ENCODE results near the gene CHIC1. TPM values are rescaled to one million over a fixed set of nuclear protein-coding genes. Genes with fewer than 3 reads are reported as not detected.
"Not testable (repeated sequence)": the region's sequence is repeated elsewhere in the genome, so short reads cannot be mapped to it uniquely, and the experiment has no call there.

Gene CHIC1
- under 1 TPM; 0.71 to 0.75 TPM for polyA plus RNA-seq

GRCh38 chrX:73562984-73563737 is at the start of gene CHIC1:
Gene CHIC1, plus strand, starts transcription at chrX:73563197. Its CDS starts 88 bp downstream, at chrX:73563285.
- WGBS, 2 donors: 0 to 18% methylated on average over 50 to 51 of the region's 51 CpGs
- no peaks in the 10 kb centered on the region for H3K27me3 ChIP-seq (ENCODE audit: control insufficient read depth in 1 of 2, insufficient read depth in 2 of 2, low read length in 2 of 2)
- H3K9me3 ChIP-seq (ENCODE audit: control insufficient read depth in 2 of 2, insufficient read depth in 1 of 2, low read depth in 1 of 2, low read length in 1 of 2): no peaks in the 10 kb centered on the region
- peak within 1 kb of the TSS; percentile 56 to 63 for H3K27ac ChIP-seq (ENCODE audit: low read depth in 2 of 2, low read length in 1 of 2)
- peak within 1 kb of the TSS; percentile 60 to 70 for H3K4me3 ChIP-seq (ENCODE audit: low read depth in 1 of 2, low read length in 2 of 2)
- no peaks in the 10 kb centered on the region for H3K4me1 ChIP-seq (ENCODE audit: control insufficient read depth in 2 of 2, insufficient read depth in 2 of 2, low read length in 1 of 2)
- no peaks in the 10 kb centered on the region for H3K36me3 ChIP-seq (ENCODE audit: control insufficient read depth in 2 of 2, insufficient read depth in 2 of 2, low read length in 1 of 2)

- H3K4me3 ChIP-seq (ENCODE audit: low read depth in 1 of 2, low read length in 2 of 2); H3K4me1 ChIP-seq (ENCODE audit: control insufficient read depth in 2 of 2, insufficient read depth in 2 of 2, low read length in 1 of 2); H3K27ac ChIP-seq (ENCODE audit: low read depth in 2 of 2, low read length in 1 of 2); H3K27me3 ChIP-seq (ENCODE audit: control insufficient read depth in 1 of 2, insufficient read depth in 2 of 2, low read length in 2 of 2); H3K9me3 ChIP-seq (ENCODE audit: control insufficient read depth in 2 of 2, insufficient read depth in 1 of 2, low read depth in 1 of 2, low read length in 1 of 2); H3K36me3 ChIP-seq (ENCODE audit: control insufficient read depth in 2 of 2, insufficient read depth in 2 of 2, low read length in 1 of 2): not testable (repeated sequence)
- WGBS, 2 donors: 56 to 58% methylated on average over 2 of the region's 2 CpGs
Measured at GRCh38 chrX:73522823-73523222, 40.2 kb upstream of the CHIC1 start.

GRCh38 chrX:73524906-73525305 is 38.1 kb upstream of the CHIC1 start:
- Histone ChIP-seq H3K9me3 (ENCODE audit: control insufficient read depth in 2 of 2, insufficient read depth in 1 of 2, low read depth in 1 of 2, low read length in 1 of 2) (peaks cover 0 to 5% of the 10 kb centered on the region in 2 donors), H3K27ac (ENCODE audit: low read depth in 2 of 2, low read length in 1 of 2) (no peak overlapping the region), H3K4me1 (ENCODE audit: control insufficient read depth in 2 of 2, insufficient read depth in 2 of 2, low read length in 1 of 2) (no peaks in the 10 kb centered on the region), H3K4me3 (ENCODE audit: low read depth in 1 of 2, low read length in 2 of 2) (no peak overlapping the region), H3K27me3 (ENCODE audit: control insufficient read depth in 1 of 2, insufficient read depth in 2 of 2, low read length in 2 of 2) (no peaks in the 10 kb centered on the region), H3K36me3 (ENCODE audit: control insufficient read depth in 2 of 2, insufficient read depth in 2 of 2, low read length in 1 of 2) (no peaks in the 10 kb centered on the region)
- 79 to 89% methylated on average over 8 of the region's 8 CpGs for WGBS, 2 donors

- no peak overlapping the region for H3K27ac ChIP-seq (ENCODE audit: low read depth in 2 of 2, low read length in 1 of 2)
- no peak overlapping the region for H3K4me3 ChIP-seq (ENCODE audit: low read depth in 1 of 2, low read length in 2 of 2)
- H3K9me3 ChIP-seq (ENCODE audit: control insufficient read depth in 2 of 2, insufficient read depth in 1 of 2, low read depth in 1 of 2, low read length in 1 of 2): peaks cover 0 to 5% of the 10 kb centered on the region in 2 donors
- WGBS, 2 donors: 28 to 42% methylated on average over 13 of the region's 13 CpGs
- H3K27me3 ChIP-seq (ENCODE audit: control insufficient read depth in 1 of 2, insufficient read depth in 2 of 2, low read length in 2 of 2): no peaks in the 10 kb centered on the region
- no peaks in the 10 kb centered on the region for H3K4me1 ChIP-seq (ENCODE audit: control insufficient read depth in 2 of 2, insufficient read depth in 2 of 2, low read length in 1 of 2)
- no peaks in the 10 kb centered on the region for H3K36me3 ChIP-seq (ENCODE audit: control insufficient read depth in 2 of 2, insufficient read depth in 2 of 2, low read length in 1 of 2)
Measured at GRCh38 chrX:73525928-73526690, 36.9 kb upstream of the CHIC1 start.

GRCh38 chrX:73531655-73532054 is 31.3 kb upstream of the CHIC1 start:
- H3K4me3 ChIP-seq (ENCODE audit: low read depth in 1 of 2, low read length in 2 of 2); H3K36me3 ChIP-seq (ENCODE audit: control insufficient read depth in 2 of 2, insufficient read depth in 2 of 2, low read length in 1 of 2); H3K27me3 ChIP-seq (ENCODE audit: control insufficient read depth in 1 of 2, insufficient read depth in 2 of 2, low read length in 2 of 2); H3K9me3 ChIP-seq (ENCODE audit: control insufficient read depth in 2 of 2, insufficient read depth in 1 of 2, low read depth in 1 of 2, low read length in 1 of 2); H3K27ac ChIP-seq (ENCODE audit: low read depth in 2 of 2, low read length in 1 of 2); H3K4me1 ChIP-seq (ENCODE audit: control insufficient read depth in 2 of 2, insufficient read depth in 2 of 2, low read length in 1 of 2): not testable (repeated sequence)
- WGBS, 2 donors: 86 to 94% methylated on average over 4 of the region's 4 CpGs

GRCh38 chrX:73556159-73556558 is 6.8 kb upstream of the CHIC1 start:
- H3K4me1 ChIP-seq (ENCODE audit: control insufficient read depth in 2 of 2, insufficient read depth in 2 of 2, low read length in 1 of 2): no peaks in the 10 kb centered on the region
- H3K27me3 ChIP-seq (ENCODE audit: control insufficient read depth in 1 of 2, insufficient read depth in 2 of 2, low read length in 2 of 2): no peaks in the 10 kb centered on the region
- no peak overlapping the region for H3K27ac ChIP-seq (ENCODE audit: low read depth in 2 of 2, low read length in 1 of 2)
- H3K9me3 ChIP-seq (ENCODE audit: control insufficient read depth in 2 of 2, insufficient read depth in 1 of 2, low read depth in 1 of 2, low read length in 1 of 2): no peaks in the 10 kb centered on the region
- no peaks in the 10 kb centered on the region for H3K36me3 ChIP-seq (ENCODE audit: control insufficient read depth in 2 of 2, insufficient read depth in 2 of 2, low read length in 1 of 2)
- H3K4me3 ChIP-seq (ENCODE audit: low read depth in 1 of 2, low read length in 2 of 2): no peak overlapping the region

- Histone ChIP-seq H3K27ac (ENCODE audit: low read depth in 2 of 2, low read length in 1 of 2) (no peak overlapping the region), H3K4me3 (ENCODE audit: low read depth in 1 of 2, low read length in 2 of 2) (no peak overlapping the region), H3K4me1 (ENCODE audit: control insufficient read depth in 2 of 2, insufficient read depth in 2 of 2, low read length in 1 of 2) (no peaks in the 10 kb centered on the region), H3K9me3 (ENCODE audit: control insufficient read depth in 2 of 2, insufficient read depth in 1 of 2, low read depth in 1 of 2, low read length in 1 of 2) (no peaks in the 10 kb centered on the region), H3K27me3 (ENCODE audit: control insufficient read depth in 1 of 2, insufficient read depth in 2 of 2, low read length in 2 of 2) (no peaks in the 10 kb centered on the region), H3K36me3 (ENCODE audit: control insufficient read depth in 2 of 2, insufficient read depth in 2 of 2, low read length in 1 of 2) (no peaks in the 10 kb centered on the region)
- WGBS, 2 donors: 27 to 31% methylated on average over 3 of the region's 3 CpGs
Measured at GRCh38 chrX:73561801-73562200, 1.2 kb upstream of the CHIC1 start.

GRCh38 chrX:73562458-73562857 is 539 bp upstream of the CHIC1 start:
- Histone ChIP-seq H3K4me3 (ENCODE audit: low read depth in 1 of 2, low read length in 2 of 2) (peak overlapping the region in 1 of 2 donors; percentile 60), H3K9me3 (ENCODE audit: control insufficient read depth in 2 of 2, insufficient read depth in 1 of 2, low read depth in 1 of 2, low read length in 1 of 2) (no peaks in the 10 kb centered on the region), H3K27ac (ENCODE audit: low read depth in 2 of 2, low read length in 1 of 2) (no peak overlapping the region), H3K4me1 (ENCODE audit: control insufficient read depth in 2 of 2, insufficient read depth in 2 of 2, low read length in 1 of 2) (no peaks in the 10 kb centered on the region), H3K36me3 (ENCODE audit: control insufficient read depth in 2 of 2, insufficient read depth in 2 of 2, low read length in 1 of 2) (no peaks in the 10 kb centered on the region), H3K27me3 (ENCODE audit: control insufficient read depth in 1 of 2, insufficient read depth in 2 of 2, low read length in 2 of 2) (no peaks in the 10 kb centered on the region)
- WGBS, 2 donors: 1 to 24% methylated on average over 3 of the region's 3 CpGs

GRCh38 chrX:73563738-73564068 is 706 bp downstream of the CHIC1 start:
- Histone ChIP-seq H3K4me3 (ENCODE audit: low read depth in 1 of 2, low read length in 2 of 2) (peak overlapping the region; percentile 60 to 70), H3K27ac (ENCODE audit: low read depth in 2 of 2, low read length in 1 of 2) (peak overlapping the region; percentile 56 to 63)
- WGBS, 2 donors: 0 to 16% methylated on average over 3 of the region's 3 CpGs

GRCh38 chrX:73577361-73577760 is 14.4 kb downstream of the CHIC1 start:
- WGBS, 2 donors: 22 to 35% methylated on average over 2 of the region's 2 CpGs
- H3K27me3 ChIP-seq (ENCODE audit: control insufficient read depth in 1 of 2, insufficient read depth in 2 of 2, low read length in 2 of 2): no peaks in the 10 kb centered on the region
- H3K36me3 ChIP-seq (ENCODE audit: control insufficient read depth in 2 of 2, insufficient read depth in 2 of 2, low read length in 1 of 2): no peaks in the 10 kb centered on the region
- no peaks in the 10 kb centered on the region for H3K9me3 ChIP-seq (ENCODE audit: control insufficient read depth in 2 of 2, insufficient read depth in 1 of 2, low read depth in 1 of 2, low read length in 1 of 2)
- H3K4me3 ChIP-seq (ENCODE audit: low read depth in 1 of 2, low read length in 2 of 2): no peak overlapping the region
- no peak overlapping the region for H3K27ac ChIP-seq (ENCODE audit: low read depth in 2 of 2, low read length in 1 of 2)
- no peaks in the 10 kb centered on the region for H3K4me1 ChIP-seq (ENCODE audit: control insufficient read depth in 2 of 2, insufficient read depth in 2 of 2, low read length in 1 of 2)

More at GRCh38 chrX:73563738-73564068, 706 bp downstream of the CHIC1 start:
- Histone ChIP-seq H3K9me3 (ENCODE audit: control insufficient read depth in 2 of 2, insufficient read depth in 1 of 2, low read depth in 1 of 2, low read length in 1 of 2) (no peaks in the 10 kb centered on the region), H3K4me1 (ENCODE audit: control insufficient read depth in 2 of 2, insufficient read depth in 2 of 2, low read length in 1 of 2) (no peaks in the 10 kb centered on the region), H3K36me3 (ENCODE audit: control insufficient read depth in 2 of 2, insufficient read depth in 2 of 2, low read length in 1 of 2) (no peaks in the 10 kb centered on the region), H3K27me3 (ENCODE audit: control insufficient read depth in 1 of 2, insufficient read depth in 2 of 2, low read length in 2 of 2) (no peaks in the 10 kb centered on the region)

All from esophagus (tissue), 2 donors.